ENCODE results near the gene TSHZ2.

Gene TSHZ2

GRCh38 chr20:52987295-52987694, 15.1 kb downstream of the TSHZ2 start:
- intact Hi-C loops (cut with DNase I): no loop called here

GRCh38 chr20:52991830-52992229, 19.7 kb downstream of the TSHZ2 start:
- intact Hi-C loops (cut with DNase I): no loop called here
- DNase-seq: no peak

More at GRCh38 chr20:52987295-52987694, 15.1 kb downstream of the TSHZ2 start:
- DNase-seq: no peak

- intact Hi-C loops (cut with DNase I): no loop called here
- DNase-seq: no peak
Observed at GRCh38 chr20:52992632-52993031, 20.5 kb downstream of the TSHZ2 start.

GRCh38 chr20:52993076-52993475, 20.9 kb downstream of the TSHZ2 start:
- DNase-seq: no peak
- intact Hi-C loops (cut with DNase I): no loop called here

GRCh38 chr20:52994184-52994970, 22.2 kb downstream of the TSHZ2 start:
- intact Hi-C loops (cut with DNase I): no loop called here
- no peak for DNase-seq

DNA sequence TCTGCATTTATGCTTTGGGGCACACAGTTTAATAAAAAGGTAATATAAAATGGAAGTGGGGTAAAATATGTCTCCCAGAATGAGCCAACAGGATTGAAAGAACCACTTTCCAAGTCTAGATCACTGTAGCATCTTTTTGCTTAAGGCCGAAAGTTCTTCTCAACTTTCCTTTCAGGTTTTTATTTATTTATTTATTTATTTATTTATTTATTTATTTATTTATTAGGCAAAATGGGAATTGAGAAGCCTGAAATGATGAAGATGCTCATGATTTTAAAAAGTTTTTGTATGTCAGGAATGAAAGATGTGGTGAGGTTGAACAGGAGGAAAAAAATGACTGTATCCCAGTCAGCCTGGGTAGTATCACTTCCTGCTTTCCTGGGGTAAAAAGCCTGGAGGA, 24.0 kb downstream of the TSHZ2 start:
- intact Hi-C loops (cut with DNase I): no loop called here
- no peak for DNase-seq

DNA sequence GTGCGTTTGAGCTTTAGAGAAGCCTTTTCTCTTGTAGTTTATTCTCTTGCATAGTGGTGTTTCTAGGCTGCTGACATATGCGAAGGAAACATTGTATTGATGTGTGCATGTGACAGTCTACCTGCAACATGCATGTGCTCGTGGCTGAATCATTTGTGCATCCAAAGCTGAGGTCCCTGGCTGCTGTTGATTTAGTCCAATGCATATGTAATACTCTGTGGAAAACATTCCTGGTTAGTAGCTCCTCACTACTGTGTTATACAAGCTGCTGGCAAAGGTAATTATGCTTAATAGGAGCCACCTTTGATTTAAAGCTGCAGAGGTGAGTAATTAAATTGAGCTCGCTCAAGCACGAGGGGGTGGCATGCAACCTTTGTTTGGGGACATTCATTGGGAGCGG, 24.5 kb downstream of the TSHZ2 start:
- intact Hi-C loops (cut with DNase I): no loop called here
- DNase-seq: peak in 1 of 42 donors; percentile 7

DNA sequence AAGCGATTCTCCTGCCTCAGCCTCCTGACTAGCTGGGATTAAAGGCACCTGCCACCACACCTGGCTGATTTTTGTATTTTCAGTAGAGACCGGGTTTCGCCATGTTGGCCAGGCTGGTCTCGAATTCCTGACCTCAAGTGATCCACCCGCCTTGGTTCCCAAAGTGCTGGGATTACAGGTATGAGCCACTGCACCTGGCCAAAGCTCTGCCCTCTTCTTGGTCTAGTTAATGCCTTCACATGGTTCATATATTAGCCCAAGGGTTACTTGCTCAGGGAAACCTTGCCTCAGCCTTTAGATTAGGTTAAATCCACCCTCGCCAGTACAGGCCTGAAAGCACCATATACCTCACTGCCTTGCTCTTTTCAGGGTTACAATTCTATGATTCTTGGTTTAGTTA, 26.1 kb downstream of the TSHZ2 start:
- DNase-seq: no peak
- intact Hi-C loops (cut with DNase I): no loop called here

GRCh38 chr20:52999040-52999439, 26.9 kb downstream of the TSHZ2 start:
- DNase-seq: no peak
- intact Hi-C loops (cut with DNase I): no loop called here

DNA sequence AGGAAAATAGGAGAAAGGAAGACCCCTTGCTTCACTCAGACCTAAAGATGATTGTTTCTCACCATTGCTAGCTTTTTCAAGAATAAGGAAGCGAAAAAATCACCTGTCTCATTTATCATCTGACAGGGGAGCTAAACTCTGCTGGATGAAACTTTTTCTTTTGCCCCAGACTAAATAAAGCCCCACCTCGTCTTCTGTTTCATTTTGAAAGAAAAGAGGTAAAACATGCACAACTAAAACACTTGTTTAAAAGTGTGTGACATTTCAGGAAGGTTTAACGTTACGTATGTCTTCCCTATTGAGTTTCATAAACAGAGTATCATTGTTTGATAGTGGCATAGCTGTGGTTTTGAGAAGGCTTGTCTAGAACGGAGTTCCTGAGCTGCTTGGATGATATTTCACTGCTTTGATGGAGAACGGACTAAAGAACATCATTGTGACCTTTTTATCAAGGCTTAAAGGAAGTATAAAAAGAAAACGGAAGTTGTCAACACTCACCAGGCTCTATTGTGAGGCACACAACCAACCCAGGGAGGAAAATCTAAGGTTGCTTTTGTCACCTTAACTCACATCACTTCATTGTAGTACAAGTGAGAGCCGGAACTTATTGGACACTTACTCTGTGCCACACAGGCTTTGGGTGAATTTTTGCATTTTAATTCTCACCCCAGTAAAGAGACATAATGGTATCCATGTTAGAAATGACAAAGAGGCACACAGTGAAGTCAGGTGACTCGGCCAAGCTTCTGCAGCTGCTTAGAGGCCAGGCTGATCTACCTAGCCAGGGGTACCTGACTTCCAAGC, 29.5 kb downstream of the TSHZ2 start:
- intact Hi-C loops (cut with DNase I): no loop called here
- DNase-seq: no peak

- DNase-seq: no peak
- intact Hi-C loops (cut with DNase I): no loop called here
Observed at GRCh38 chr20:53002786-53003185, 30.6 kb downstream of the TSHZ2 start.

- intact Hi-C loops (cut with DNase I): no loop called here
- no peak for DNase-seq
Observed at GRCh38 chr20:53003420-53004154, 31.4 kb downstream of the TSHZ2 start.

GRCh38 chr20:53004267-53004813, 32.2 kb downstream of the TSHZ2 start:
- intact Hi-C loops (cut with DNase I): no loop called here

DNA sequence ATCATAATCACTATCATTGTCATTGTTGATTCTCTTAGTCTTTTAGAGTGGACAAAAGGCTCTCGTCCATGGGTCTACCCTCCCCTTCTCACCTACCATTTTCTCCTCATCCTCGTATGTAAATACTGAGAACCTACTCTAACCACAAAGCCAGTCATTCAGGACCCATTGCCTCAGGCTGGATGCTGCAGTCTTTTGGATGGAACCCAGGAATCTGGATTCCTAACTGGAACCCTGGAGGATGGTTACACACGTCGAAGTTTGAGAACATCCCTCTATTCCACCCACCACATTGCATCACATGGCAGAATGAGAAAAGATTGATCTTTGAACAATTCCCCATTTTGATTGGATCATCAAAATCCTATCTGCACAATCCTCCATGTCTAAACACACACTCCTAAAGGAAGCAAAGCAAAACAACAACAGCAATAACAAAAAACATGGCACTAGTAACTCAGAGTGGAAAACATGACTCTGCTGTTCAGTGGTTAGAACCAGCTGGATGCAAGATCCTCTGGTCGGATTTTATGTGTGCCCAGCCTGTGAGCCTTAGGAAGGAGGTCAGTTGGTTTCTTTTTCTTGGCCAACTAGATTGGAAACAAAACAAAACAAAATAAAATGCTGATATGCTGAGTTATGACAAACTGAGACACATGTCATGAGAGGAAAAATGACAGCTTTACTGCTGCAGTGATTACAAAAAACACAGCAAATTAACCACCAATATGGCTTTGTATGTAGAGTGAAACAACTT, 38.0 kb downstream of the TSHZ2 start:
- intact Hi-C loops (cut with DNase I): no loop called here
- DNase-seq: no peak

More at GRCh38 chr20:53004267-53004813, 32.2 kb downstream of the TSHZ2 start:
- DNase-seq: no peak

DNA sequence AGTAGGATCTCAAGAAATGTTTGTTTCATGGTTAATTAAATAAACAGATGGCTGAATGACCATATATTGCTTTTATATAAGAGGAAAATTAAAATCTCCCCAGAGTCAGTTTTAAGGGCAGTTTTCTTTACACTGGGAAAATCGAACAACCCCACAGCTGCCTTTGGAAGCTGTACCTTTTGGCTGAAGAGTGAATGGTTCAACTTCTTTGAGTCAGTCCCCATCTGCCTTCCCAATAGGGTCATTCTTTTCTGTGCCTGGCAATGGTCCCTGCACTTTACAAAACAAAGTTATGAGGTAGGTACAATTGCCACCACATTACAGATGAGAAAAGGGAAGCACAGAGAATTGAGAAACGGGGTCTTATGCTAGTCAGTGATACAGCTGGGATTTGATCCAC, 39.5 kb downstream of the TSHZ2 start:
- intact Hi-C loops (cut with DNase I): no loop called here
- DNase-seq: no peak

GRCh38 chr20:53013183-53013582, 41.0 kb downstream of the TSHZ2 start:
- no peak for DNase-seq
- intact Hi-C loops (cut with DNase I): no loop called here

- no peak for DNase-seq
Observed at GRCh38 chr20:53013847-53014246, 41.7 kb downstream of the TSHZ2 start.

DNA sequence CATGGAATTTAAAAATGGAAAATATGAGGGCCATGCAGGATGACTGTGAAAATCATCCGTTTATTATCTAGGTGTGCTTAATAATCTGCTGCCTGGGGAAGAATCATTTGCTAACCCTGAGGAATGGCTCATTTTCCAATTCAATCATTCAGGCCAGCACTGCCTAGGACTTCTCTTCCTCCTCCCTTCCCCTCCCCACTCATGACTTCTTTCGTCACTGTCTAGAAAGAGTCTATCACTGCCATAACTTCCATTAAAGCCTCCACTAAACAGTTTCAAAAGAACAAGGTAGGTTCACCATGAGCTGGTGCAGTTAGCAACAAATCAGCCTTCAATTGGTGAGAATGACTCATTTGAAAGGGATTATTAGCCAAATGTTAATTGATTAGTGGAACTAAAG, 43.9 kb downstream of the TSHZ2 start:
- no peak for DNase-seq
- intact Hi-C loops (cut with DNase I): no loop called here

More at GRCh38 chr20:53013847-53014246, 41.7 kb downstream of the TSHZ2 start:
- intact Hi-C loops (cut with DNase I): no loop called here

DNA sequence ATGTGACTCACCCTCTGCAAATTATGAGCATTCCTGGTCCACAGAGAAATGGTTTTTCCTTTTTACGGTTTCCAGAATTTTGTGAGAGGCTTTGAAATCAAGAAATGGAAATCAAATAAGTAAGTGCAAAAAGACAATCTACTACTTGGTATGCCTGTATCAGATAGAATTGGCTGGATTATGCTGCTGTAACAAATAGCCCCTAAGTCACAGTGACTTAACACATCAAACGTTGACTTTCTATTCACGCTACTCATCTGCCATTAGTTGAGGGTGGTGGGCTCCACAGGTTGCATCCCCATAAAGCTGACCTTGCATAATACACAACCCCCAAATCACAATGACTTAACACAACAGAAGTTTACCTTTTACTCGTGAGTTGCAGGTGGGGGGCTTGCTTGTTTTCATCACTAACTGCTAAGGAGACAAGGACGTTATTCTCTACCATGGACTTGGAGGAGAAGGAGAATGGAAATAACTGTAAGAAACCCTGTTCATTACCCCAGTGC, 44.4 kb downstream of the TSHZ2 start:
- DNase-seq: no peak

More for the DNA sequence above, 44.4 kb downstream of the TSHZ2 start:
- intact Hi-C loops (cut with DNase I): no loop called here

Measured in head of caudate nucleus (tissue), 42 donors.